Activated naive CD4-positive, alpha-beta T cell treated with anti-CD3 and anti-CD28 coated beads, Interleukin-2, amount 50 U/mL, for 72 hours (primary cell): Measurements from ENCODE around the gene TIMM44. TPM values are rescaled to one million over a fixed set of nuclear protein-coding genes. Genes with fewer than 3 reads are reported as not detected.
"Not testable (repeated sequence)": the region's sequence is repeated elsewhere in the genome, so short reads cannot be mapped to it uniquely, and the experiment has no call there.

Experiments used
- ATAC-seq, 2 donors: fragments of 150-1000 bp; cut with Tn5 transposase; 2 replicates each; pipeline ENCODE4 v1.10.0; 2021; ENCODE audit warnings: mild to moderate bottlenecking in 2 of 2, moderate library complexity in 2 of 2
- DNase-seq, 2 donors: peaks; one replicate each; pipeline ENCODE4 v3.0.0; 2021 to 2022; ENCODE audit warnings: low spot score in 2 of 2
- H3K27ac Mint-ChIP-seq, 2 donors: one replicate each; pipeline ENCODE4 v1.8.0; 2022; ENCODE audit warnings: mild to moderate bottlenecking in 2 of 2, mixed read lengths in 2 of 2
- H3K36me3 Mint-ChIP-seq, 2 donors: one replicate each; pipeline ENCODE4 v1.8.0; 2022; ENCODE audit warnings: mixed read lengths in 2 of 2
- H3K9me3 Mint-ChIP-seq, 2 donors: one replicate each; pipeline ENCODE4 v1.8.0; 2022; ENCODE audit warnings: mixed read lengths in 2 of 2
- total RNA-seq, 2 donors: library from RNA; stranded (reverse); gene quantifications; one replicate each; pipeline ENCODE4 v1.2.3, GENCODE V29; 2022

Gene TIMM44
- total RNA-seq, 2 donors from 2014 or later = 66.0 to 99.3 TPM

DNA sequence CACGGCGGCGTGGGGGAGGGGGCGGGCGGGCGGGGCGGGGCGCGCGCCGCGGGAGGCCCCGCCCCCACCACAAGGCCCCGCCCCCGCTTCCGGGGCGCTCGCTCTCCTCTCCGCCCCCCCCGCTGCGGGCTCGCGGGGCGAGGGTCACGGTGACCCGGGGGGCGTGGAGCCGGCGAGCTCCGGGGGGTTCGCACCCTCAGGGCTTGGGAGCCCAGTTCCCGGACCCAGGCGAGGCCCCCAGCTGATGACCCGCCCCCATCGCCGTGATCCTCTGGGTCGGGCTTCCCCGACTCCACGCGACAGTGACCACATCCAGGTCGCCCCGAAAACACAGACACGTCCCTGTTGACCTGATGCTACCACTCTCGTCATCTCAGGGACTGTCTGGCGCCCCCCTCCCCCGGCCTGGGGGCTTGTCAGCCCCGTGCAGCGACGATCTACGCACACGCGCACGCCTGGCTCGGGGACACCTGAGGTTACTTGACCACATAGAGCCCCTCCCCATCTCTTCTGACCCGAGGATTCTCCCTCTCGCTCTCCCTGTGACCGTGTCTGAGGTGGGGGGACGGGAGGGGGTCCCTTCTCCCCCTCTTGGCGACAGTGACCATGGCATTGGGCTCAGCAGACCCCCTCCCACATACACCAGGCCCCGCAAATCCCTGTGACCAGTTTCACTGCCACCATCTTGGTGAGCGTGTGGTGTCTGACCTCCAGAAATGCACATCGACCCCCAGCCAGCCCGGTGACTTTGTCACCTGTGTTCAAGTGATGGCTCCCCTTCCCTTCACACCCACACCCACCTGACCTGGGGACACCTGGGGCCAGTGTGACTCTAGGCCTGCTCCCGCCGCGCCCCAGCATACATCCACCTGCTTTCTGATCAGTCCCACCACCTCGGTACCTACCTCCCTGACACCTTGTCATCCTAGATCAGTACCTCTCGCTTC is 39.1 kb downstream of the TIMM44 start:
- ATAC-seq (peak; percentile 62), DNase-seq (peak in 1 of 2 donors; percentile 66)
- Mint-ChIP-seq H3K9me3 (no peaks in the 10 kb centered on the region), H3K27ac (peak overlapping the region; percentile 95 to 96), H3K36me3 (peaks cover 10% of the 10 kb centered on the region in 2 donors)

DNA sequence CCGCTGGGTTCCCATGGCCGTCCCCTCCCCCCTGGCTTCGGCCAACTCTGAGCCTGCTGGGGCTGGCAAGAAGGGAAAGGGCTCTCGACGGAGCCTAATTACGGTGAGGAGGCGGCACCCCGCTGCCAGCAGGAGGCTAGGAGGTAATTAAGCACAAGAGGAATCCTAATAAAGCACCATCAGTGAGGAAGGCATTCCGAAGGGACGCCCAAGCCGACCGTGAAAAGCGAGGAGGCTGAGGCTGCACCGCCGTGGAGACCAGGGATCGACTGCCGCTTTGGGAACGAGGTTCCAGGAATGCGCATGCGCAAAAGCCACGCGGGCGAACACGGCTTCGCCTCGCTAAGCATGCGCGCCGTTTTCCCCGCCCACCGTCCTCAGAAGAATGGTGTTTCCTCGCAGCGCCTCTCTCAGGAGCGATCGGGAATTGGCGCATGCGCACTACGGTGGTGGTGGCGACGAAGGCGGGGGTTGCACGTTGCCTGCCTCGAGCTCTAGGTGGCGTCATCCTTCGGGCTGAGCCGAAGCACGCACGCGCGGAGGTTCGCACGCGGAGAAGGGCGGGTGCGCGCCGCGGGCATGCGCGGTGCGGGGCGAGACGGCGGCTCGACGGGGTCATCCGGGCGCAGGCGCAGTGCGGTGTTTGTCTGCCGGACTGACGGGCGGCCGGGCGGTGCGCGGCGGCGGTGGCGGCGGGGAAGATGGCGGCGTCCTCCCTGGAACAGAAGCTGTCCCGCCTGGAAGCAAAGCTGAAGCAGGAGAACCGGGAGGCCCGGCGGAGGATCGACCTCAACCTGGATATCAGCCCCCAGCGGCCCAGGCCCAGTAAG is 40.0 kb downstream of the TIMM44 start, which contains the start of gene MAP2K7:
Gene MAP2K7 (plus strand): TSS at position 634 of the 830 bp plus-strand sequence. CDS start 68 bp downstream, at position 702.
- ATAC-seq = peak; percentile 80 to 86

DNA sequence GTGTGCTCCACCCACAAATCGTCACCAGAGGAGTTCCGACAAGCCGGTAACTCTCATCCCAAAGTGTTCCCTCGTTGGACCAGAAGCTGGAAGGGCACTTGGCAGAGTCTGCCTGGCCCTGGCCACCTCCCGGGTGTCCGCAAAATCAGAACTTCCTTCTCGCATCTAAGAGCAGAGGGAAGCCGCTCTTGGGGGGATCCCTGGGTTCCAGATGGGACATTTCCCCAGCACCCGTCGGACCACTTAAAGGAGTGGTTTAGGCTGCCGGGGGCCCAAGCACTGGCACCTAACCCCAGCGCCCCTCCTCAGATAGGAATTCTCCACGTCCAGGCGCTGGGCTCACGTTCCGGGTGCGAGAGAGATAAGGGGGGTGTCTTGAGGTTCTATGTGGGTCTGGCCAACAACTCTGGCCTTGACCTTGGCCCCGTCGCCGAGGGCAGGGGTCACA is 40.6 kb downstream of the TIMM44 start:
- Mint-ChIP-seq H3K36me3 (peaks cover 10% of the 10 kb centered on the region in 2 donors), H3K9me3 (no peaks in the 10 kb centered on the region), H3K27ac (peak overlapping the region; percentile 96 to 97)
- DNase-seq (no peak), ATAC-seq (no peak)

More for the DNA sequence above, 40.0 kb downstream of the TIMM44 start, which contains the start of gene MAP2K7:
- Mint-ChIP-seq H3K9me3 (no peaks in the 10 kb centered on the region), H3K27ac (peak within 1 kb of the TSS; percentile 96 to 97), H3K36me3 (peaks cover 10% of the 10 kb centered on the region in 2 donors)
- DNase-seq = peak; percentile 100

DNA sequence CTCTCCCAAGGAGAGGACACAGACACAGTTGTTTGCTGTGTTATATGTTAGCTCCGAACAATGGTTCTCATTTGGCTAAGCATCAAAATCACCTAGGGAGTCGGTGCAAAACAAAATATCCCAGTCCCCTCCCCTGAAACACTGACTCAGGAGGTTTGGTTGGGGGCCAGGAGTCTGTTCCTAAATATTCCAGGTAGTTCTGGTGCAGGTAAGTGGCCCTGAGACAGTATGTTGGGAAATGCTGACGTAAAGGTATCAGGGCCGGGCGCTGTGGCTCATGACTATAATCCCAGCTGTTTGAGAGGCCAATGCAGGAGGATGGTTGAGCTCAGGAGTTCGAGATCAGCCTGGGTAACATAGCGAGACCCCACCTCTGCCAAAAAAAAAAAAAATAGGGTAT is 42.1 kb downstream of the TIMM44 start:
- H3K27ac Mint-ChIP-seq = no peak overlapping the region
- DNase-seq = no peak

DNA sequence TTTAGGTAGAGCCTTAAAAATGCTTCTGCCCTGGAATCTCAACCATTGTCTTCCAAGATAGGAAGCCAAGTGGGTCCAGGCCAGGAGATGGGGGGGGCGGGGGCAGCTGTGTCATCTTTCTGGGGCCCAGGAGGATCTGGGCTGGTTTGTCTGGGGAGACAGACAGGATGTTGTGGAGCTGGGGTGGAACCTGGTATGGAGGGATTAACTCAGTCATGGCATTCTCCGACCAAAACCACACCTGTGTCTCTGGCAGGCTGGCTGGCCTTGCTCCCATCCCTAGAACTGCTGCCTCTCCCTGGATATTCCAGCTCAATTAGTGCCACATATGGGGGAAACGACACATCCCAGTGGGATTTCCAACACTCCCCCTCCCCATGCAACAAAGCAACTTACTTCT is 42.5 kb downstream of the TIMM44 start:
- DNase-seq = no peak
- H3K36me3 Mint-ChIP-seq = peaks cover 10% of the 10 kb centered on the region in 2 donors
- H3K9me3 Mint-ChIP-seq = no peaks in the 10 kb centered on the region
- no peak overlapping the region for H3K27ac Mint-ChIP-seq
- ATAC-seq = no peak

More for the DNA sequence above, 42.1 kb downstream of the TIMM44 start:
- H3K9me3 Mint-ChIP-seq = no peaks in the 10 kb centered on the region
- H3K36me3 Mint-ChIP-seq = peaks cover 10% of the 10 kb centered on the region in 2 donors
- ATAC-seq = no peak

DNA sequence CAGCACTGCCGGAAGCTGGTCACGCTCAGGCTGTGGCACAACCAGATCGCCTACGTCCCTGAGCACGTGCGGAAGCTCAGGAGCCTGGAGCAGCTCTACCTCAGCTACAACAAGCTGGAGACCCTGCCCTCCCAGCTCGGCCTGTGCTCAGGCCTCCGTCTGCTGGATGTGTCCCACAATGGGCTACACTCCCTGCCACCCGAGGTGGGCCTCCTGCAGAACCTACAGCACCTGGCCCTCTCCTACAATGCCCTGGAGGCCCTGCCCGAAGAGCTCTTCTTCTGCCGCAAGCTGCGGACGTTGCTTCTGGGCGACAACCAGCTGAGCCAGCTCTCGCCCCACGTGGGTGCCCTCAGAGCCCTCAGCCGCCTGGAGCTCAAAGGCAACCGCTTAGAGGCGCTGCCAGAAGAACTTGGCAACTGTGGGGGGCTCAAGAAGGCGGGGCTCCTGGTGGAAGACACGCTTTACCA is 43.0 kb downstream of the TIMM44 start:
- Mint-ChIP-seq H3K27ac (no peak overlapping the region), H3K36me3 (peaks cover 10% of the 10 kb centered on the region in 2 donors), H3K9me3 (no peaks in the 10 kb centered on the region)
- ATAC-seq (no peak), DNase-seq (no peak)

DNA sequence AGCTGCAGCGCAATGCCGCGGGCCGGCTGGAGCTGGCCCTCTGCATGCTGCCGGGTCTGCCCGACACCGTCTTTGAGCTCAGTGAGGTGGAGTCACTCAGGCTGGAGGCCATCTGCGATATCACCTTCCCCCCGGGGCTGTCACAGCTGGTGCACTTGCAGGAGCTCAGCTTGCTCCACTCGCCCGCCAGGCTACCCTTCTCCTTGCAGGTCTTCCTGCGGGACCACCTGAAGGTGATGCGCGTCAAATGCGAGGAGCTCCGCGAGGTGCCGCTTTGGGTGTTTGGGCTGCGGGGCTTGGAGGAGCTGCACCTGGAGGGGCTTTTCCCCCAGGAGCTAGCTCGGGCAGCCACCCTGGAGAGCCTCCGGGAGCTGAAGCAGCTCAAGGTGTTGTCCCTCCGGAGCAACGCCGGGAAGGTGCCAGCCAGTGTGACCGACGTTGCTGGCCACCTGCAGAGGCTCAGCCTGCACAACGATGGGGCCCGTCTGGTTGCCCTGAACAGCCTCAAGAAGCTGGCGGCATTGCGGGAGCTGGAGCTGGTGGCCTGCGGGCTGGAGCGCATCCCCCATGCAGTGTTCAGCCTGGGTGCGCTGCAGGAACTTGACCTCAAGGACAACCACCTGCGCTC is 43.6 kb downstream of the TIMM44 start:
- Mint-ChIP-seq H3K36me3 (peaks cover 5% of the 10 kb centered on the region in 2 donors), H3K9me3 (no peaks in the 10 kb centered on the region), H3K27ac (no peak overlapping the region)
- ATAC-seq = no peak
- DNase-seq = no peak

DNA sequence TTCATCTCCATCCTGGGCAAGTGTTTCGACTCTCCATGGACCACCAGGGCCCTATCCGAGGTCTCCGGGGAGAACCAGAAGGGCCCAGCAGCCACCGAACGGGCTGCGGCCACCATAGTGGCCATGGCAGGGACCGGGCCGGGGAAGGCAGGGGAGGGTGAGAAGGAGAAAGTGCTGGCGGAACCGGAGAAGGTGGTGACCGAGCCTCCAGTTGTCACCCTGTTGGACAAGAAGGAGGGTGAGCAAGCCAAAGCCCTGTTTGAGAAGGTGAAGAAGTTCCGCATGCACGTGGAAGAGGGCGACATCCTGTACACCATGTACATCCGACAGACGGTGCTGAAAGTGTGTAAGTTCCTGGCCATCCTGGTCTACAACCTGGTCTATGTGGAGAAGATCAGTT is 44.5 kb downstream of the TIMM44 start:
- Mint-ChIP-seq H3K9me3 (no peaks in the 10 kb centered on the region), H3K36me3 (no peaks in the 10 kb centered on the region), H3K27ac (no peak overlapping the region)
- ATAC-seq = no peak
- DNase-seq = no peak

DNA sequence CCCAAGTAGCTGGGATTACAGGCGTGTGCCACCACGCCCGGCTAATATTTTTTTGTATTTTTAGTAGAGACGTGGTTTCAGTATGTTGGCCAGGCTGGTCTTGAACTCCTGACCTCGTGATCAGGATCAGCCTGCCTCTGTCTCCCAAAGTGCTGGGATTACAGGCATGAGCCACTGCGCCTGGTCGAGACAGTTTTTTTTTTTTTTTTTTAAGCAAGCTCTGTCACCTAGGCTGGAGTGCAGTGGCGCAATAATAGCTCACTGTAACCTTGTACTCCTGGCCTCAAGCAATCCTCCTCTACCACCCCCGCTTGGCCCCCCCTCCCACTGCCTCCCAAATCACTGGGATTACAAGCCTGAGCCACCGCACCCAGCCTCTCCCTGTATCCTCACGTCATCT is 46.2 kb downstream of the TIMM44 start:
- Mint-ChIP-seq H3K36me3 (no peaks in the 10 kb centered on the region), H3K9me3 (no peaks in the 10 kb centered on the region), H3K27ac (no peak overlapping the region)

DNA sequence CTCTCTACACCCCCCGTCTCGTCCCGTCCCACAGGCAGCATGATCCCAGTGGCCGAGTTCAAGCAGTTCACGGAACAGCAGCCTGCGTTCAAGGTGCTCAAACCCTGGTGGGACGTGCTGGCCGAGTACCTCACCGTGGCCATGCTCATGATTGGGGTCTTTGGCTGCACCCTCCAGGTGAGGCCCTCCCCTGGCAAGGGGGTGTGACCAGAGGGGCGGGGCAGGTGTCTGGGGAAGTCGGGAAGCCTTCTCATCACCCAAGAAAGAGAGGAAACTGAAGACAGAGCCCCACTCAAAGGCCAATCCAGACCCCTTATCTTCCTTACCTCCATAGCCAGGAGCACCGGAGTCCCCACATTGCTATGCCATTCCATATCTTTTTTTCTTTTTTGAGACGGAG is 47.9 kb downstream of the TIMM44 start:
- H3K36me3 Mint-ChIP-seq = no peaks in the 10 kb centered on the region
- no peaks in the 10 kb centered on the region for H3K9me3 Mint-ChIP-seq
- ATAC-seq = no peak
- no peak overlapping the region for H3K27ac Mint-ChIP-seq
- no peak for DNase-seq

More for the DNA sequence above, 46.2 kb downstream of the TIMM44 start:
- ATAC-seq = no peak
- DNase-seq = no peak

DNA sequence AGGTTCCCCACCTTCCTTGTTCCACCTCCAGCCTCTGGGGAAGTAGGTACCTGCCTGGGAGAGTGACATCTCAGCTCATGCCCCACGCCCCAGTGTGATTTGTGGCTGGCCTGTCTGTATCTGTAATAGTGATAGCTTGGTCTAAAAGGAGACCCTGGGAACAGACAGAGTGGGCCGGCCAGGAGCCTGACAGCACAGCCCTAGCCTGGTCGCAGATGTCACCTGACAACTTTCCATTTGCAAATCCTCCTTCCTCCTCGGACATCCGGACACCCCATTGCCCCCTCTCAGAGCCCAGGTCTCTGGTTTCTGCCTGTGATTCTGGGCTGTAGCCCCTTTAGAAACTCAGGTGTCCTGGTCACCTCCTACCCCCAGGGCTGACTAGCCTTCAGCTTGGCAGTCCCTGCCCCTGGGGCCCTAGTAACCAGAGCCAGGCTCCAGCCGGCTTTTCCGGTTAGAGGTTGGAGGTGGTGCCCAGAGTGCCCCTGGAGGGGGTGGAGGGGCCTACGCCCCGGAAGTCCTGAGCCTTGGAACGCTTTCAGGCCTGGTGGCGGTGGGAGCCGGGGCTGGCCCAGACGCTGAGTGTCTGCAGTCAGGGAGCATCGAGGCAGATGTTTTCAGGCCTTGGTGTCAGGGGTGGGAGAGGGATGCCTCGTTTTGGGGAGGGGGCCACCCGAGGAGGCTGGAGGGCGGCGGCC is 48.7 kb downstream of the TIMM44 start:
- DNase-seq (no peak), ATAC-seq (no peak)
- Mint-ChIP-seq H3K9me3 (no peaks in the 10 kb centered on the region), H3K27ac (no peak overlapping the region), H3K36me3 (no peaks in the 10 kb centered on the region)

DNA sequence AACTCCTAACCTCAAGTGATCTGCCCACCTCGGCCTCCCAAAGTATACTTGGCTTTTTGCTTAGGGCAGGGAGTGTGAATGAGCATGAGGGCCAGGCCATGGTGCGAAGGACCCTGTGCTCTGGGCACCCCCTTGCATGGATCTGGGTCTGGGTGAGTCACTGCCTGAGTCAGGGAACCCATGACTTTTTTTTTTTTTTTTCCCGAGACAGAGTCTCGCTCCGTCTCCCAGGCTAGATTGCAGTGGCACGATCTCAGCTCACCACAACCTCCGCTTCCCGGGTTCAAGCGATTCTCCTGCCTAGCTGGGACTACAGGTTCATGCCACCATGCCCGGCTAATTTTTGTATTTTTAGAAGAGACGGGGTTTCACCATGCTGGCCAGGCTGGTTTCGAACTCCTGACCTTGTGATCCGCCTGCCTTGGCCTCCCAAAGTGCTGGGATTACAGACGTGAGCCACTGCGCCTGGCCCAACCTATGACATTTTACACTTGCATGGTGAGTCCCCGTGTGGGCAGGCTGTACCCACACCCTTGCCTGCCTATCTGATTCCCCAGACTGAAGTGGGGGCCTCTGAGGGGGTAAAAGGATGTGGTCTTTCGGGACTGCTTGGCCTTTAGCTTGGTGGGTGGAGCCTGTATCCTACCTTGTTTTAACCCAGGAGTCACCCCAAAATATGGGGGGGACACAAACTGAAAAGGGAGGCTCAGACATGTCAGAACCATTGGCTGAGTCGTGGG is 49.9 kb downstream of the TIMM44 start:
- not testable (repeated sequence) for H3K9me3 Mint-ChIP-seq, ATAC-seq

DNA sequence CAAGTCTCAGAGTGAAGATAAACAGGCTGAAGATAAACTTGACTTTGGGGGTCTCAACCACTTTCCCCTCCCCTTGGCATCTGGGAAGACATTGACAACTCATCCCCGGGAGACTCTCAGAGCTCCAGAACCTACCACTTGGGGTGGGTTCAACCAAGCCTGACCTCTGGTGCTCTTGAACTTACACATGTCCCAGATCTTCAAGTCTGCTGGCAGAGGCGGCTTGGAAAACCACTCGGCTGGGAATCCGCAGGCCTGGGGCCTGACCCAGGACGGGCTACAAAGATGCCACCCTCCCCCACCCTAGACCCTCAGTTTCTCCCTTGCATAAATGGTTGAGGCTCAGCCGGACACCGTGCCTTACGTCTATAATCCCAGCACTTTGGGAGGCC is 54.6 kb downstream of the TIMM44 start:
- DNase-seq (no peak), ATAC-seq (no peak)
- no peaks in the 10 kb centered on the region for H3K9me3 Mint-ChIP-seq
- H3K27ac Mint-ChIP-seq = no peak overlapping the region
- H3K36me3 Mint-ChIP-seq = no peaks in the 10 kb centered on the region

More for the DNA sequence above, 49.9 kb downstream of the TIMM44 start:
- H3K27ac Mint-ChIP-seq, H3K36me3 Mint-ChIP-seq, DNase-seq: not testable (repeated sequence)

DNA sequence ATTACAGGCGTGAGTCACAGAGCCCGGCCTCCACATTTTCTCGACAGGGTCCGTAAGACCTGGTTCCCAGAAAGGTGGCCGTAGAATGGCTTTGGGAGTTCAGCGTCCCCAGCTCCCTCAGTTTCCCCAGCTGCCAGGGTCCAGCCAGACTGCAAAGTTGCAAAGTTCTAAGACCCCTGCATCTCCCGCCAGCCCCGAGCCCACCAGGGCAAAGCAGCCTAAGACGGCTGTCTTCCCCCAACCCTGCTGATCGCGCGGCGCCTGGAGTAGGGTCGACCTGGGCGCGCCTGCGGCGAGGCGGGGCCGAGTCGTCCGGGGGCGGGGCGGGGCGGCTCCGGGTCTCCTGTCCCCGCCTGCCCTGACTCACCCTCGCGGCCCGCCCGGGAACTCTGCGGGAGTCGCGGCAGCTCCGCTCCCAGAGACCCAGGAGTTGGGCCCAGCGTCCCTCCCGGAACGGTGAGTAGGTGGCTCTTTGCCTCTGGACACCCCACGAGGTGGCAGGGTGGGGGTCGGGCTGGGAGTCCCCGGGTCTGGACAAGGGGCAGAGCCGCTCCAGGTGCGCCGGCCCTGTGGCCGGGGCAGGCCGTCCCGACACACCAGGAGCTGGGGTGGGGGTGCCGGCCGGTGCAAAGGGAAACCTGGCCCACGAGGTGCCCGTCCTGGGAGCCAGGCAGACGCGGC is 55.2 kb downstream of the TIMM44 start, which contains the start of gene LRRC8E:
Gene LRRC8E (plus strand): TSS at position 366 of the 681 bp plus-strand sequence. CDS start 7,094 bp downstream, outside the sequence.
- Mint-ChIP-seq H3K9me3 (no peaks in the 10 kb centered on the region), H3K27ac (no peak within 1 kb of the TSS), H3K36me3 (no peaks in the 10 kb centered on the region)
- ATAC-seq (peak; percentile 59 to 98), DNase-seq (peak in 1 of 2 donors; percentile 62)
